GM21723 (cell line): ENCODE measurements around the gene DSTN.

Experiments used
- ATAC-seq: cut with Tn5 transposase; IDR thresholded peaks from one replicate; pipeline ENCODE4 v1.9.1; 2021; ENCODE audit warnings: mild to moderate bottlenecking, moderate library complexity; ENCODE audit not compliant: unreplicated experiment

Gene DSTN

DNA sequence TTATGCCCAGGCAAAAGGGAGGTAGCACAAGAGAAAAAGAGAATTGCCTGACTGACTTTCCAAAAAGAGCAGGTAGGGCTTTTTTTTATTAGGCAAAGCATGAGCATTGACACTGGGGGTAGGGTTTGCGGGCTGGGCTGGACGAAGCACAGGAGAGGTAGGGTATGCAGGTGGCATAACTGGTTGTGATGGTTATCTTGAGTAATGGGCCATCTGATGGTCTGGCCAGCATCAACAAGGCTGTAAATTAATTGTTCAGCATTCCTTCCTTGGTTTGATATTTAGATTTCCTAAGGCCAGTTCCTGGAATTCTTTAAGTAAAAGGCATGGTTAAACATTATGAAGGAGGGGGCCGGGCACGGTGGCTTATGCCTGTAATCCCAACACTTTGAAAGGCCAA is 24.7 kb upstream of the DSTN start:
- no peak for ATAC-seq

DNA sequence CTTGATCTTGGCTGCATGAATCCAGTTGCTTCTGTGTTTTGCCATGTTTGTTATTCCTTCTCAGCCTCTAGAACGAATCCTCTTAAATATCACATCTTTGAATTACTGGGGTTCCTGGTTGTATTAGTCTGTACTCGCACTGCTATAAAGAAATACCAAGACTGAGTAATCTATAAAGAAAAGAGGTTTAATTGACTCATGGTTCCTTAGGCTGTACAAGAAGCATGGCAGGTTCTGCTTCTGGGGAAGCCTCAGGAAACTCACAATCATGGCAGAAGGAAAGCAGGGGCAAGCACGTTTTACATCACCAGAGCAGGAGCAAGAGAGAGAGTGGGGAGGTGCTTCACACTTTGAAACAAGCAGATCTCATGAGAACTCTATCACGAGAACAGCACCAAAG is 20.7 kb upstream of the DSTN start:
- no peak for ATAC-seq

DNA sequence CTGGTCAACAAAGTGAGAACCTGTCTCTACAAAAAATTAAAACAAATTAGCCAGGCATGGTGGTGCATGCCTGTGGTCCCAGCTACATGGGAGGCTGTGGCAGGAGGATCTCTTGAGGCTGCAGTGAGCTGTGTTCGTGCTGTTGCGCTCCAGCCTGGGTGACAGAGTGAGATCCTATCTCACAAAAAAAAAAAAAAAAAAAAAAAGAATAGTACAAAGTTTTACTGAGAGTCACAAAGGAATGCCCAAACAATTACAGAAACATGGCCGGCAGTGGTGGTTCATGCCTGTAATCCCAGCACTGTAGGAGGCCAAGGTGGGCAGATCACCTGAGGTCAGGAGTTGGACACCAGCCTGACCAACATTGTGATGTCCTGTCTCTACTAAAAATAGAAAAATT is 14.8 kb upstream of the DSTN start:
- no peak for ATAC-seq

- no peak for ATAC-seq
These were observed 12.8 kb upstream of the DSTN start for GRCh38 chr20:17556837-17557674.

DNA sequence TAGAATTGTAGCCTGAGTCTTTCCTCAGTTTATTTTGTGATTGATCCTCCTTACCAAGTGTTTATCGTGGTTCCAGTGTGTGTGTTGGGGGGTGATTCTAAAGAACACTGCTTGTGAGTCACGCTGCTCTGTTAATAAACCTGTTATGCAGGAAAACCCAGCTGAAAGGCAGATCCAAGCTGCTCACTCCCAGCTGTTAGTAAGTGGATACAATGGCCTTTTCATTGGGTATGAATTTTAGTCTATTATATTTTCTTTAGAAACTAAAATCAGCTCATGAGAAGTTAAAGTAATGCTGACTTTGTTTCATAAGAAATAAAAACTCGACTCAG is 12.2 kb upstream of the DSTN start:
- no peak for ATAC-seq

DNA sequence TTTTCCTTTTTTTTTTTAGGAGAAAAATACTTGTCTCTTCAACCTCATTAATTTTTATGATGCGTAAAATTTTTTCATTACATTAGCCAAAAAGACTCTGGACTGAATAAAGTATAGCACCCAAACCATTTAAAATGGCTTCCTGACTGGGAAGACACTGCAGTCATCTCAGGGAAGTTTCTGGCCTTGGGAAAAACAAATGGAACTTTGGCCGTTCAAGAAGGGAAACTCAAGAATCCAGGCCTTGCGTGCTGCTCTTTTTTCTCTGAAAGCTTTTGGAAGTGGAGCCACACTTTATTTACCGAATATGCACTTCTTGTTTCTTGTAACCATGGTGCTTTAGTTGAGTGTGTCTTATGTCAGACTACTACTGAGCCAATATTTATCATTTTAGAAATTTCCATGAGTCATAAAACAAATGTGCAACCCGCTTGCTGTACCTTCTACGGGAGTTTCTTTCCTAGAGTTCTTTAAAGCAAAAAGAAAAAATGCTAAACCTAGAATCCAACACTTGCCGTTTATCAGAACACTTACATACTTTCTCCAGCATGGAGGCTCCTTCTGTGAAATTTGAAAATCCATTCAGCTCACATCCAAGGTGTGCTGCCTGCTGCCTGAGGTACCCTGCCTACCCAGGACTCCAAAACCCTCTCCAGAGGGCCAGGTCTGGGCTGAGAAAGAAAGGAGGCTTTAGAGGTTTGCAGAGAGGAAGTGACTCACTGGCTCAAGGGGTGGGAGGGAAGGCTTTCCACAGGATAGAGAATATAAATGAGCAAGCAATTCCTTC is 11.5 kb upstream of the DSTN start:
- no peak for ATAC-seq

DNA sequence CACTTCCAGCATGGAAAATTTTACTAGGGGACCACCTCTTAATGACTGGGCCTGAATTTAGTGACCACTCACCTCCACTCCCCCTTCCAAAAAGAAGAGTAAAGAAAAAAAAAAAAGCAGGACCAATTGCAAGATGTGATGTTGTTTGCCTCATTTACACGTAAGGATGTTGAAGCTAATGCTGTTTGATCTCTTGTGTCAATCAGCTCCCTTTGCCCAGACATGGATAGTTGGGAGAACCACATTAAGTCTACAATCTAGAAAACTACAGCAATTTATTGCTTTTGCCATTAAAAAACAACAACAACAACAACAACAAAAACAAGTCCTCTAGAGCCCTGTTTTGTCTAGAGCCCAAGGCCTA is 11.0 kb upstream of the DSTN start:
- no peak for ATAC-seq

DNA sequence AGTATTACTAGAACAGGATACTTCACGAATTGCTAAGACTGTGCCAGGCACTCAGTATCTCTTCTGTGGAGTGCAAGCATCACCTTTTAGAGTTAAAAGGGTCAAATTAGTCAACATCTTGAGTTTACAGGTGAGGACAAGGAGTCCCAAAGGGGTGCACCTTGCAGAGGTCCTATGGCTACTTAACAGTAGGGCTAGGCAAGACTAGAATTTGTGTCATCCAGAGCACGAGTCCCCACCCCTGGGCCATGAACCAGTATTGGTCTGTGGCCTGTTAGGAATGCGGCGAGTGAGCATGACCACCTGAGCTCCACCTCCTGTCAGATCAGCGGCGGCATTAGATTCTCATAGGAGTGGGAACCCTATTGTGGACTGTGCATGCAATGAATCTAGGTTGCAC is 10.5 kb upstream of the DSTN start:
- ATAC-seq, result no peak

- no peak for ATAC-seq
These were observed 9.4 kb upstream of the DSTN start for GRCh38 chr20:17560344-17561074.

GRCh38 chr20:17562804-17563305 is 7.0 kb upstream of the DSTN start:
- no peak for ATAC-seq

DNA sequence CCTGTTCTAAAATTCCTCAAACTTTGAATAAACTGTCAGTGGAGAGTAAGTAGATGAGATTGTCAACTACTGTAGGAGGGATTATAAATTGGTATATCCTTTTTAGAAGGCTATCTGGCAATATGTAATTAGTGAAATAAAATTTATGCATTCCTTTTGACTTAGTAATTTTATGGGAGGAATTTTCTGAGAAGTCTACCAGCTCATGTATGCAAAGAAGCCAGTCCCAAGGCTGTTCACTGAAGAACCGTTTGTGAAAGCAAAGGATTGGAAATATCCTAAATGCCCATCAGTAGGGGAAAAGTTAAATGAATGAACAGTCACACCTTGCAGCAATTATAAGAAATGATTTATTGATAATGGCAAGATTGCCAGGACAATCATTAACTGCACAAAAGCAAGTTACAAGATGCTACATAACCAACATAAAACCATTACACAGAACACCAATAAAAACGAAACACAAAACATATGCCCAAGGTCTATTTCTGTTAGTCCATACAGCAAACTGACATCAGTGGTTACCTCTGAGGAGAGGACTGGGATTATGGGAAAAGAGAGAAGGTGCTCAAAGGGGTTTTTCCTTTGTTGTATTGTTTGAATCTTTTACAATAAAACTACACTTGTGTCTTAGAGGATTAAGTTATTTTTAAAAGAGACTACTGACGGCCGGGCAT is 4.6 kb upstream of the DSTN start:
- no peak for ATAC-seq

DNA sequence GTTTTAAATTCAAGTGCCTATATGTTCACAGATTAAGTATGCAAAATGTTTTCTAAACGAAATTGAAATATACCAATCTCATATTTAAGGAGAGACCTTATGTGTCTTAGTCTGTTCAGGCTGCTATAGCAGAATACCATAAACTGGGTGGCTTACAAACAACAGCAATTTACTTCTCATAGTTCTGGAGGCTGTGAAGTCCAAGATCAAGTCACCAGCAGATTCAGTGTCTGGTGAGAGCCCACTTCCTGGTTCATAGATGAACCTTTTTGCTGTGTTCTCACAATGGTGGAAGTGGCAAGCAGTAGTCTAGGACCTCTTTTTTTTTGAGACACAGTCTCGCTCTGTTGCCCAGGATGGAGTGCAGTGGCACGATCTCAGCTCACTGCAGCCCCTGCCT is 3.5 kb upstream of the DSTN start:
- ATAC-seq, result no peak

DNA sequence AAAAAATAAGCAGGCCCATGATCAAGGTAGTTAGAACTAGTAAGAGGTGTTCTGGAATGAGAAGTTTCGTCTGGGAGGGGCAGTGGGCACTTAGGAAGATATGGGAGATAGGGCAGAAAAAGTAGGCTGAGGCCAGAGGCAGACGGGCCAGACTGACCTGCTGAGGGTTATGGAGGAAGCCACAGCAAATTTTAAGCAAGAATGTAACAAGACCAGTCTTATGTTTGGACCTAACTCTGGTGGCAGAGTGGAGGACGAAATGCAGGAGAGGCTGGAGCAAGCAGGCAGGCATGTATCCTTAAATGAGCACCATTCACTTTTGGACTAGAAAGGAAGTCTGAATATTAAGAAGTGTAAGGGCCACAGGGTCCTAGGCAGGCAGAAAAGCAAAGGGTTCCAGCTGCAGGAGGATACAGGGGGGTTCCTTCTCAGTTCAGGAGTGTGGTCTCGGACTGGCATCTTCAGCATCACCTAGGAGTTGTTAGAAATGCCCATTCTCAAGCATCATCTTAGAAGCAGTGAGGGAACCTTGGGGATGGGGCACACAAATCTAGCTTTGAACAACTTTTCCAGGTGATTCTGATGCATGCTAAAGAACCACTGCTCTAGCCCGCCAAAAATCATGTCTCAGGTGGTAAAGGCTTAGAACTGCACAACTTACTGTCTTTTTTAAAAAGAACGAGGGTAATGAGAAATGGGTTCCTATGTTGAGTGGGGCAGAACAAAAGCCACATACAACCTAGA is 1.7 kb upstream of the DSTN start:
- no peak for ATAC-seq

DNA sequence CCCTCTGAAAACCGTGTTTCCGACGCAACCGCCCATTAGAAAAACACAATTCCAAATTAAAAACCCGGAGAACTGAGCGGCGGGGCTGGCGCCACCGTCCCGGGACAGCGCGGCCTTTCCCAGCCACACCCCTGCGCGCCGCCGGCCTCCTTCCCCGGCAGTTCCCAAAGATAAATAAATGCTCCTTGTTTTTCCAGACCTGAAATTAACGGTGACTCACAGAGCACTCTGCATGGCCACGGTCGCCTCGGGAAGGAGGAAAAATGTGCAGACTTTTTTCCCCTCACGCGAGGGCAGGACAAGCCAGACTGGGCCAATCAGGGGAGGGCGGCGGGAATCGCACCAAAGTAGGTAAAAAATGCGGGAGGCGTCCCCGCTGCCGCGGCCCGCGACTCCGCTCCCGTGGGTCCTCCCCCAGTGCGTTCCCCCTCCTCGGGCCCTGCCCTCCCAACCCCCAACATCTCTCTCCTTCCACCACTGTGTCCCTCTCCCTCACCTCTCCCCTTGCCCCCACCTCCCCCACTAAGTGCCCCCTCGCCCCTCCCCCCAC is 828 bp upstream of the DSTN start:
- no peak for ATAC-seq

GRCh38 chr20:17570347-17571152 is 675 bp downstream of the DSTN start:
- peak; percentile 52 for ATAC-seq

- no peak for ATAC-seq
These were observed 1.3 kb downstream of the DSTN start for GRCh38 chr20:17571153-17571527.

DNA sequence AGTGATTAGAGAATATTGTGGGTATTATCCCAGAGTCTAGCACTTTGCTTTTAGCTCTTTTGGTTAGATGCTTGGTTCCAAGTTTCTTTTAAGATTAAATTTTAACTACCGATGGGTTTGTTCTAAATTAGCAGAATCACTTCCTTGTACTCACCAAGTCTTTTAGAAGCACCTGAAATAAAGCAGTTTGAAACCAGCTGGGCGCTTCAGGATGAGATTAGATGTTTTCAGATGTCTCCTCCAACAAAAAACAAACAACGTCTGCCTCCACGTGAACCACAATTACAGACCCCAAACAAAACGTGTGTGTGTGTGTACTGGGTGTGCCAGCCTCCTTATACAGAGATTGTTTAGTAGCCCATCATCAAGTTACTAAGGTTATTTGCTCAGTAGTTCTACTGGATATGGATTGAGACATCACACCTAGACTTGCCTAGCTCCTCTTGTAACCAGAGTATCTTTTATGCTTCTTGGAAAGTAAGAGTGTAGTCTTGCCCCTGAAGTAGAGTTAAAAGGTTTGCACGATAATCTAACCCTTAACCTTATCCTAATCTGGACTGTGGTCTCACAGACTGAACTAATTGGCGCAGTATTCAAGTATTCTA is 2.3 kb downstream of the DSTN start:
- ATAC-seq, result no peak

GRCh38 chr20:17573463-17573862 is 3.6 kb downstream of the DSTN start:
- ATAC-seq, result no peak

DNA sequence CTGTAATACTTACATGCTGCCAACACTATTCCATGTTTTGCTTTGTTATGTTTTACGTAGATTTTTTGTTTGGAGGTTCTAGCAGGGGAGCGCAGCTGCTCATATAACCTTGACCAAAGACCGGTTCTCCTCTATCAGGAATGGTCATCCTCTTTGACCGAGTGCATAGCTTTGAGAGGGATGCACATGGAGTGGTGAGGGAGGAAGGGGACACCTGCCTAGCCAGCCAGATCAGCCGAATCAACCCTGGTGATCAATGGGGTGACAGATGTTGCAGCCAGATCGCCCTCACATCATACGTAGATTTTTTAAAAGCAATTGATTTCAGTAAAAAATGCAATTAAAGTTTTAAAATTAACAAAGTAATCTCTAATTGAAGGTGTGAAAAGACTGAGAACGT is 6.3 kb downstream of the DSTN start:
- no peak for ATAC-seq
